Right cardiac atrium (tissue), 5 donors: Measurements from ENCODE around the gene PCBP3. TPM values are rescaled to one million over a fixed set of nuclear protein-coding genes. Genes with fewer than 3 reads are reported as not detected.

Source experiments
- ATAC-seq, 2 donors: fragments of 200-7000 bp; cut with Tn5 transposase; one replicate each; pipeline versions ENCODE4 v1.8.0 to v1.9.1; 2020; ENCODE audit warnings: moderate library complexity in 2 of 2, mild to moderate bottlenecking in 1 of 2
- DNase-seq, 3 donors: peaks; one replicate each; pipeline ENCODE4 v3.0.0-alpha.2; 2020
- H3K27ac ChIP-seq: one replicate; pipeline ENCODE4 v1.5.1; 2013; ENCODE audit warnings: mild to moderate bottlenecking, low read length, control low read depth, moderate library complexity
- H3K27me3 ChIP-seq: one replicate; pipeline ENCODE4 v1.6.1; 2013; ENCODE audit not compliant: control insufficient read depth, insufficient read depth
- H3K4me1 ChIP-seq: one replicate; pipeline ENCODE4 v1.6.1; 2013; ENCODE audit warnings: low read length; ENCODE audit not compliant: control insufficient read depth, insufficient read depth
- H3K4me3 ChIP-seq: one replicate; pipeline ENCODE4 v1.5.1; 2013; ENCODE audit warnings: low read length, control low read depth
- H3K9me3 ChIP-seq: one replicate; pipeline ENCODE4 v1.6.1; 2013; ENCODE audit warnings: low read length; ENCODE audit not compliant: control insufficient read depth
- WGBS: extraction: QIAGEN DNeasy Blood & Tissue Kit; methylation state at CpG from one replicate; pipeline ENCODE4 v1.1.7; 2013; 5-methylcytosine and 5-hydroxymethylcytosine counted together
- intact Hi-C, 4 donors: fragments of 100-400 bp; cut with DNase I; formaldehyde crosslinking; loops; one replicate each; pipeline versions ENCODE4 v1.11.0 to v1.14.0; 2022 to 2023
- polyA plus RNA-seq: library from polyadenylated mRNA; stranded (reverse); fragments of 200-250 nt; gene quantifications from one replicate; pipeline ENCODE4 v1.2.3, GENCODE V29; 2013
- total RNA-seq, 4 donors: library from RNA; stranded (reverse); fragmentation: NEBNext Ultra II Directional; extraction: Animal tissue kit (Norgen Biotek cat#: 25700); gene quantifications; one replicate each; pipeline ENCODE4 v1.2.1, GENCODE V29; 2021
- donor health status: healthy with polysubstance abuse.
- donor health status: DM: no; HTN: yes; CAD: no.
- donor health status: DM: no; HTN: no; CAD: no.
- donor health status: DM: no; HTN: yes; CAD: no; lungs with severe emphysema.
- donor health status: DM: yes; HTN: yes; CAD: no.

PCBP3 gene
- total and polyA plus RNA-seq, 5 donors, result 1.2 to 4.9 (median 3.4) TPM

DNA sequence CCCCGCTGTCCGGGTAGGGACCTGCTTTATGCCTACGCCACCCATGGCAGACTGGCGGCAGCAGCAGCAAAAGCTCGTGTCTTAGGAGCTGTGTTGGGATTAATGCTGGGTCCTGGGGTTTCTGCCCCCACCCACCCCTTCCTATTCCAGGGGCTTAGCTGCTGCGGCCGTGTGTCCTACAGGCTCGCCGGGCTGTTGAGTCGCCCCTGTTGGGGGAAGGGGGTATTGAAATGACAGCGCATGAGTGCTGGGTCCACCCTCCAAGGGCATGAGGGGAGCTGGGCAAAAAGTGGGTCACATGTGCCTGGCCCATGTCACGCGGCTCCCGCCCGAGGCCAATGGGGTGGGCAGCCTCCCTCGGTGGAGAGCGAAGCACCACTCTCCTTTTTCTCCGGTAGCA lies 219.7 kb downstream of the PCBP3 start:
- Histone ChIP-seq H3K4me1 (no peaks in the 10 kb centered on the region), H3K27me3 (no peaks in the 10 kb centered on the region), H3K27ac (no peak overlapping the region), H3K9me3 (no peaks in the 10 kb centered on the region), H3K4me3 (no peak overlapping the region)
- DNase-seq (no peak), ATAC-seq (no peak)
- intact Hi-C loops, result no loop called here
- 93% methylated on average over 18 of the region's 18 CpGs for WGBS

DNA sequence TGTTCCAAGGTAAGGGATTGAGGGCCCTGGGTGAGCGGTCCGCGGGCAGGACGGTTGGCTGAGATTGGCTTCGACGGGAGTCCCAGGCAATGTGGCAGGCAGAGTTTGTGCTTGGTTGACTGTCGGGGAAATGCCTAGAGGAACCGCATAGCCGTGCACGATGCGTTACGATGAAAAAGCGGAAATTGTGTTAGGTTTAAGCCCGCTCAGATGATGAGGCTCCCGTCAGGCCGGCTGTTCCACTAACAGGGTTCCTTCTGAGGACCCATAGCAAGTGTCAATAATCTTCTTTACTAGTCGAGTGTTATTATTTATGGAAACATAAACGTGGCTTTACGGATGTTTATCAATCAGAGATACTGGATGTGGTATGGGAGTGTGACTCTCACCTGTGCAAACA lies 220.2 kb downstream of the PCBP3 start:
- H3K27ac ChIP-seq, result no peak overlapping the region
- no peaks in the 10 kb centered on the region for H3K27me3 ChIP-seq
- no peaks in the 10 kb centered on the region for H3K9me3 ChIP-seq
- DNase-seq, result no peak
- no peak for ATAC-seq
- no peaks in the 10 kb centered on the region for H3K4me1 ChIP-seq
- 92% methylated on average over 19 of the region's 19 CpGs for WGBS
- H3K4me3 ChIP-seq, result no peak overlapping the region
- intact Hi-C loops, result no loop called here

DNA sequence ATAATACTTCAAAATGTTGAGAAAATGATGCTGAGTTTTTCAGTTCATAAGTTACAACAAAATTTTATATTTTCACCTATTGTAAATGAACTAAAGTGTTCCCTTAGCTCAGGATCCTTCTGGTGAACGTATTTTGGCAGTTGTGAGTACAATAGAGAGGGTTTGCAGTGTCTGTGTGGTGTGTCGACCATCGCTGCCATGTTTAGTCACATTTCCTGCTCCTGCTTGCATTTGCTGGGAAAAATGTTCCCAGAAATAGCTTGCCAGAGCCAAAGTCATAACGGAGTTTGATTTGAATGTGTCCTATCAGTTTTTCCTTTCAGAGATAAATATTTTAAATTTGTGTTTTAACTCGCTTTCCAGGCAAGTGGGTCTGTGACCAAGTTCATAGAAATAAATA lies 220.9 kb downstream of the PCBP3 start:
- Histone ChIP-seq H3K4me1 (no peaks in the 10 kb centered on the region), H3K9me3 (no peaks in the 10 kb centered on the region), H3K4me3 (no peak overlapping the region), H3K27ac (no peak overlapping the region), H3K27me3 (no peaks in the 10 kb centered on the region)
- ATAC-seq, result no peak
- DNase-seq, result no peak
- intact Hi-C loops, result no loop called here
- WGBS, result 33% methylated on average over 5 of the region's 5 CpGs

DNA sequence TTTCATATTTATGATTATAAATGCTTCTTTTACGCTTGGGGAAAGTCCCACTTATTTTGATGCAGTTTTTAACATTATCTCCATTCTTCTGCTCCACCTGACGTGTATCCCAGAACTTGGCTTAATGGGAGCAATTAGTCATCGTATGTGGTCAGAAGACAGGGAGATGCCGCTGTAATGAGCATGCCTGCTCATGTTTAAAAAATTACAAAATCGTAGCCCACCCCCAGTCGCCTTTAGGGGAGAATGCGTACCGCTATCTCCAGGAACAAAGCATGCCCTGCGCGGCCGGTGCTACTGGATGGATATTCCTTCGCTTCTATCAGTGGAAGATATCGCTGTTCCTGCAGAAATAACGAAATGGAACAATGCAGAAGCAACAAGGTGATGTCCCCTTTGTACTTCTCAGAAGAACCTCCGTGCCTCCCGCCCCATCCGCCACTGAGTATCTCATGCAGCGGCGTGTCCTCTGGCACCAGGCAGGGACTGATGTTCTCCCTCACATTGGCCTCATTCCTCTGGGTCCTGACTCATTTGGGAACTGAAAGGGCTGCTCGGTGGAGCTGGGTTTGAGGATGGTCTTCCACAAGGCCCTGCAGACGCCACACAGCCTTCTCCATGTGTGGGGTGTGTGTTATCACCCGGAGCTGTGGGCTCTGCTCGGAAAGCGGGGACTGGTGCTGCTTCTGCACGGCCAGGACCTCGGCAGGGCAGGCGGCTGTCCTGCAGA lies 221.7 kb downstream of the PCBP3 start:
- DNase-seq (no peak), ATAC-seq (no peak)
- intact Hi-C loops, result no loop called here
- H3K27me3 ChIP-seq, result no peaks in the 10 kb centered on the region
- H3K9me3 ChIP-seq, result no peaks in the 10 kb centered on the region
- no peak overlapping the region for H3K27ac ChIP-seq
- H3K4me3 ChIP-seq, result no peak overlapping the region
- WGBS, result 88% methylated on average over 27 of the region's 27 CpGs
- H3K4me1 ChIP-seq, result no peaks in the 10 kb centered on the region

DNA sequence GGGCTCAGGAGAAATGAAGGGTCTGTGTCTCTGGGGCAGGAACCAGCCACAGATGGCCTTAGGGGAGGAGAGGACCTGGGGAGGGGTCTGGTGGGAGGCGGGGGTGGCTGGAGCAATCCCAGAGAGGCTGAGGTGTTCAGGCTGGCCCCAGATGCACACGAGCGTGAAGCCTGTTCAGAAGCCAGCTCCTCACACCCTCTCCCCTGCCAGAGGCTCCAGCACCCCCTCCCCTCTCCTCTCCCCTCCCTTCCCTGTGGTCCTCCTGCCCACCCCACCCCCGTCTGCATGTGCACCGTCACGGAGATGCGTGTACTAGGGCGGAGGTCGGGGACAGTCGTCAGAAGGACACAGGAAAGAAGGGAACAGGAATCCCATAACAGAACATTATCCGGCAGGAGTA lies 223.0 kb downstream of the PCBP3 start:
- H3K4me1 ChIP-seq, result no peaks in the 10 kb centered on the region
- intact Hi-C loops, result no loop called here
- DNase-seq, result no peak
- no peak overlapping the region for H3K27ac ChIP-seq
- WGBS, result 68% methylated on average over 11 of the region's 11 CpGs
- H3K4me3 ChIP-seq, result no peak overlapping the region
- H3K27me3 ChIP-seq, result no peaks in the 10 kb centered on the region
- ATAC-seq, result no peak
- H3K9me3 ChIP-seq, result no peaks in the 10 kb centered on the region

DNA sequence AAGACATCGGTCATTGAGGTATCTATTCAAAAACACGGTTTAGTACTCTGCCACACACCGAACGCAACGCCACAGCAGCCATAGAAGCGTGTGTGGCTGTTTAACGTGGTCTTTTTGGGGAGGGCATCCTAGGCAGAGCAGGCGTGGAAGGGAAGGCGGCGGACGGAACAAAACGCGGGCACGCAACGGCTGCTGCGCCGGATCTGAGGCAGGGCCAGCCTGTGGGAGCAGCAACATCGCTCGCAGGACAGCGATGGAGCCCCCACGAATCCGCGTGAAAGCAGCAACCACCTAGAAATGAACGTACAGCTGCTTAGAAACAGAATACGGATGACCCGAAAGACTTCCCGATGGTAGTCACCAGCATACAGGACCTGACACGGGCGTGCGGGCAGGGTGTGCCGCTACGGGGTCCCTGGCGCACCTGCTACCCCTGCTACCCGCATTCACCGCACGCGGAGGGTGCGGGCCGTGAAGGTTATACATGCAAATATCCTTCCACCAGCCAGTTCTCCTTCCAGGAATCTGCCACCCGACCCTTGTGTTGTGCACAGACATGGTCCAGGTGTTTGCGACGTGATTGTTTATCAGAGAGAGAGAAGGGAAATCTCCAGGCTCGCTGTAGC lies 223.6 kb downstream of the PCBP3 start:
- WGBS, result 91% methylated on average over 43 of the region's 43 CpGs
- no peak for ATAC-seq
- Histone ChIP-seq H3K27me3 (no peaks in the 10 kb centered on the region), H3K27ac (no peak overlapping the region), H3K9me3 (no peaks in the 10 kb centered on the region), H3K4me3 (no peak overlapping the region), H3K4me1 (no peaks in the 10 kb centered on the region)
- no peak for DNase-seq
- intact Hi-C loops, result no loop called here

DNA sequence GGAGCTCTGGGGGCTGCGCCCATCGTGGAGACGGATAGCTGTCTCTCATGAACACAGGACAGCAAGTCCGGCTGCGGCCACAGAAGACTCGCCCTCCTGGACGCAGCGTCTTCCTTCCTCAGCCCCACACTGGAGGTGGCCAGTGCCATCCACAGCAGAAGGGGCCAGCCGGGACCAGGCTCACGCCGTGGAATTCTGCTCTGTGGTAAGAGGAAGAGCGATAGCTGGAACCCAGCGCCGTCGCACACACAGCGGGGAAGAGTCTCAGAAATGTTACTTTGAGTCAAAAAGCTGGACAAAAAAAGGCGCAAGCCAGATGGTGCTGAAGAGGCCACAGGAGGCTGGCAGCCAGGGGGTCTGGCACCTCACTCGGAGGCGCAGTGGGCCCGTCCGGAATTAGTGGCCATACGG lies 224.2 kb downstream of the PCBP3 start:
- Histone ChIP-seq H3K27ac (no peak overlapping the region), H3K9me3 (no peaks in the 10 kb centered on the region), H3K27me3 (no peaks in the 10 kb centered on the region), H3K4me3 (no peak overlapping the region), H3K4me1 (no peaks in the 10 kb centered on the region)
- intact Hi-C loops, result no loop called here
- DNase-seq (no peak), ATAC-seq (no peak)
- WGBS, result 90% methylated on average over 22 of the region's 22 CpGs

DNA sequence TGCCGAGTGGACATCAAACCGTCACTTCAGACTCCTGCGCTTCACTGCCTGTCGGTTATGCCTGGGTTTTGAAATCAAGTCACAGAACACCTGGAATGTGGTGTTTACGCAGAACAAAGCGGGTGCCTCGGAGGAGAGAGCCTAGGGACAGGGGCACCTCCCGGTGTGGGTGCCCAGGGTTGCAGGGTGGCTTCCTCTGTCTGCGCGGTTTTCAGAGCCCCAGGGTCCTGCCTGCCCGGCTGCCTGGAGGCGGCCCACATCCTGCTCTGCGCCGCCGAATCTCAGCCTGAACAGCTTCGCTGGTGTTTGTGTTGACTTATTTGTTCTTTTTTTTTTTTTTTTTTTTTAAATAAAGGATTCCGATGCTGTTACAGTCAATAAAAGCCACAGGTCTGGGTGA lies 224.6 kb downstream of the PCBP3 start:
- Histone ChIP-seq H3K9me3 (no peaks in the 10 kb centered on the region), H3K4me1 (no peaks in the 10 kb centered on the region), H3K27me3 (no peaks in the 10 kb centered on the region), H3K27ac (no peak overlapping the region), H3K4me3 (no peak overlapping the region)
- DNase-seq (no peak), ATAC-seq (no peak)
- intact Hi-C loops, result no loop called here
- 92% methylated on average over 17 of the region's 17 CpGs for WGBS

DNA sequence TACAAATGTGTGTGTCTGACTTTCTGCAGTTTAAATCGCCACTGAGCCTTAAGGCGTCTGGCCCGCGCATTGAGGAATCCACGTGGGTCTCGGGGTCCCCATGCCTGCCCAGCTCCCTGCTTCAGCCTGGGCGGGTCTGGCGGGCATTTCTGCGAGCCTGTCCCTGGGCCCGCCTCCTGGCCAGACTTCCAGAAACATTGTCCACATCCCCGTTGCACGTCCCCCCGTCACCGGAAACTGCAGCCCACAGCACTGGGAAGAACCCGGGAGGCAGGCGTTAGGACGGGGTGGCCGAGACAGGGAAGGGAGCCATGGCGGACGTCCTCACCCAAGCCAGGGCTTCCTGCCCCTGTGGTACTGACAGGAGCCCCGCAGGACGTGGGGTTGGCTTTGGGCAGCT lies 225.0 kb downstream of the PCBP3 start:
- intact Hi-C loops, result no loop called here
- ATAC-seq, result no peak
- H3K4me1 ChIP-seq, result no peaks in the 10 kb centered on the region
- no peak for DNase-seq
- no peaks in the 10 kb centered on the region for H3K27me3 ChIP-seq
- H3K27ac ChIP-seq, result no peak overlapping the region
- whole genome bisulfite sequencing, result 83% methylated on average over 22 of the region's 22 CpGs
- H3K9me3 ChIP-seq, result no peaks in the 10 kb centered on the region
- no peak overlapping the region for H3K4me3 ChIP-seq

DNA sequence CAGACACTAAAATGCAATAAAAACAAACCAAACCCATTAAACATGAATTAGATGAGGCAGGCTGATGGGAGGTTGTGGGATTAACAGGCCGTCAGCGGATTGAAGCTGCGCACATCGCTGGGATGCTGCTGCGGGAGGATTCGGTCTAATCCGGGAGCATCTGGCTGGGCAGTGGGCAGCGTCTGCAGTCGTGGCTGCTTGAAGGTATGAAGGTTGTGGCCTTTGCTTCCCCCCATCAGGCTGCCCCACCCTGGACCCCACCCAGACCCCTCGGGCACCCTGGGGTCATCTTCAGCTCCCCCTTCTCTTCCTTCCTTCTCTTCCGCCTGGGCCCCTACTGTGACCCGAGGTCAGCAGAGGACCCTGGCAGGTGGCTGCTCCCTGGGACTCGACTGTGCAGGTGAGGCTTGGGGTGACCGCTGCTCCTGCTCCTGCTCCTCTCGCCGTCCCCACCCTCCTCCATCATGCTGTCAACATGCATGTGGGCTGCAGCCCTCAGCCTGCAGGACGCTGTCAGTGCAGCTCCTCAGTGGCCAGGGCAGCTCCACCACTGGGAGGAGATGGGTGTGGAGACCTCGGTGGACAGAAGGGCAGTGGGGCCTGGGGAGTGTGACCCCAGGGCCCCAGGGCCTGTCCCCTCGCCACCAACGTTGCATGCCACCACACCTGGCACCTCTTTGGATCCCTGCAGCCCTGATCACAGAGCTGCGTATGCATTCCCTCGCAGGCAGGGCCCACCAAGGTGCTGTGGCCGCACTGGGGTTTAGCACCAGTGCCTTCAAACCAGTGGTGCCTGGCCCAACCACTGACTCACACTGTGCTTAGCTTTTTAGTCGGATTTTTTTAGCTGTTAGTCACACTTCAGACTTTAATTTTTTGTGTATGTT lies 225.8 kb downstream of the PCBP3 start:
- no peaks in the 10 kb centered on the region for H3K4me1 ChIP-seq
- H3K9me3 ChIP-seq, result no peaks in the 10 kb centered on the region
- no peak overlapping the region for H3K27ac ChIP-seq
- H3K4me3 ChIP-seq, result no peak overlapping the region
- 82% methylated on average over 24 of the region's 24 CpGs for WGBS
- H3K27me3 ChIP-seq, result no peaks in the 10 kb centered on the region
- DNase-seq, result no peak
- ATAC-seq, result no peak
- intact Hi-C loops, result no loop called here

DNA sequence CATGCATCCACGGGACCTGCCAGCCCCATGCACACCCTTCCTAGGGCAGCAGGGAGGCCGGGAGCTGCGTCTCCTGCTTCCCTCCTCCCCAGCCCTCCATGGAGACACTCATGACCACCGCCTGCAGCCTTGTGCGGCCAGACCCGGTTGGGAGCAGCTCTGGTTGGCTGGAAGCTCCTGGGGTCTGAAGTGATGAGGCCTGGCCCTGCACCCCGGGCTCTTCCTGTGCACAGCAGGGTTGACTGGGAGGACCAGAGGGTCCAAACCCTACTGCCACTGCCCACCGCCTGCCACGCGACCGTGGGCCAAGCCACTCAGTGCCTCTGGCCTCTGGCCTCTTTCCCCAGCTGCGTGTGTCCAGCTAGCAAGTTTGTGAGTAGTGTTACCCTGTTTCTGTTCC lies 226.9 kb downstream of the PCBP3 start:
- ATAC-seq, result no peak
- no peak overlapping the region for H3K4me3 ChIP-seq
- H3K27me3 ChIP-seq, result no peaks in the 10 kb centered on the region
- WGBS, result 81% methylated on average over 12 of the region's 12 CpGs
- intact Hi-C loops, result no loop called here
- H3K4me1 ChIP-seq, result no peaks in the 10 kb centered on the region
- no peak for DNase-seq
- H3K27ac ChIP-seq, result no peak overlapping the region
- H3K9me3 ChIP-seq, result no peaks in the 10 kb centered on the region
